GM23338 (cell line): ENCODE results near the gene PXDN. TPM values are rescaled to one million over a fixed set of nuclear protein-coding genes. Genes with fewer than 3 reads are reported as not detected.

Experiments
- ATAC-seq: fragments of 200-7000 bp; cut with Tn5 transposase; 3 replicates; pipeline ENCODE4 v1.9.1; 2020
- DNase-seq: peaks from one replicate; pipeline ENCODE4 v3.0.0-alpha.2; 2015; ENCODE audit warnings: low spot score
- H2AFZ ChIP-seq: fragments of 200-600 bp; sonication (generic); 2 replicates; pipeline ENCODE4 v1.8.0; 2016; ENCODE audit warnings: antibody characterized with exemption, mild to moderate bottlenecking, moderate library complexity
- H3F3A ChIP-seq: fragments of 200-600 bp; sonication (generic); replicated peaks from 2 replicates; pipeline ENCODE4 v1.8.0; 2017; ENCODE audit warnings: antibody characterized with exemption, mixed run types, low read depth
- H3K27ac ChIP-seq: fragments of 200-600 bp; sonication (generic); 2 replicates; pipeline ENCODE4 v1.6.1; 2016; ENCODE audit warnings: low read depth
- H3K27me3 ChIP-seq: fragments of 200-600 bp; sonication (generic); 2 replicates; pipeline ENCODE4 v1.8.0; 2016; ENCODE audit warnings: mild to moderate bottlenecking, mixed run types, moderate library complexity; ENCODE audit not compliant: insufficient read depth
- H3K36me3 ChIP-seq: fragments of 200-600 bp; sonication (generic); 2 replicates; pipeline ENCODE4 v1.8.0; 2016; ENCODE audit warnings: mild to moderate bottlenecking; ENCODE audit not compliant: insufficient read depth
- H3K4me1 ChIP-seq: fragments of 200-600 bp; sonication (generic); 2 replicates; pipeline ENCODE4 v1.8.0; 2016; ENCODE audit warnings: mild to moderate bottlenecking, moderate library complexity; ENCODE audit not compliant: insufficient read depth
- H3K4me2 ChIP-seq: fragments of 200-600 bp; sonication (generic); 2 replicates; pipeline ENCODE4 v1.7.1; 2017; ENCODE audit warnings: mixed run types
- H3K4me3 ChIP-seq: fragments of 200-600 bp; sonication (generic); 2 replicates; pipeline ENCODE4 v1.6.1; 2016; ENCODE audit warnings: mixed run types
- H3K79me2 ChIP-seq: fragments of 200-600 bp; sonication (generic); replicated peaks from 2 replicates; pipeline ENCODE4 v1.8.0; 2017; ENCODE audit warnings: mild to moderate bottlenecking; ENCODE audit not compliant: insufficient read depth
- H3K9me2 ChIP-seq: fragments of 200-600 bp; sonication (generic); 2 replicates; pipeline ENCODE4 v1.8.0; 2017; ENCODE audit not compliant: insufficient read depth
- H4K20me1 ChIP-seq: fragments of 200-600 bp; sonication (generic); replicated peaks from 2 replicates; pipeline ENCODE4 v1.8.0; 2017; ENCODE audit warnings: mild to moderate bottlenecking; ENCODE audit not compliant: insufficient read depth
- H3K27ac Mint-ChIP-seq: 2 replicates; pipeline ENCODE4 v1.8.0; 2020; ENCODE audit warnings: inconsistent platforms, mild to moderate bottlenecking, moderate library complexity, mixed read lengths
- H3K27me3 Mint-ChIP-seq: 3 replicates; pipeline ENCODE4 v1.8.0; 2022; ENCODE audit warnings: low read depth, mild to moderate bottlenecking, moderate library complexity, mixed read lengths, inconsistent platforms; ENCODE audit not compliant: insufficient read depth, poor library complexity
- H3K36me3 Mint-ChIP-seq: 3 replicates; pipeline ENCODE4 v1.8.0; 2021; ENCODE audit warnings: low read depth, mild to moderate bottlenecking, inconsistent platforms, moderate library complexity, mixed read lengths
- H3K4me1 Mint-ChIP-seq: 3 replicates; pipeline ENCODE4 v1.8.0; 2020; ENCODE audit warnings: mild to moderate bottlenecking, inconsistent platforms, mixed read lengths
- H3K4me3 Mint-ChIP-seq: 3 replicates; pipeline ENCODE4 v1.8.0; 2021; ENCODE audit warnings: moderate library complexity, mild to moderate bottlenecking, inconsistent platforms, mixed read lengths
- H3K9me3 Mint-ChIP-seq: 3 replicates; pipeline ENCODE4 v1.8.0; 2020; ENCODE audit warnings: moderate library complexity, mild to moderate bottlenecking, inconsistent platforms, mixed read lengths
- CREB1 ChIP-seq: fragments of 250-450 bp; sonication (Bioruptor Pico); IDR thresholded peaks from 2 replicates; pipeline ENCODE4 v1.5.0; 2020; ENCODE audit warnings: low read depth, mild to moderate bottlenecking, moderate library complexity
- EZH2 ChIP-seq: fragments of 200-600 bp; sonication (generic); IDR thresholded peaks from one replicate; pipeline ENCODE4 v1.8.0; 2017; ENCODE audit warnings: antibody characterized with exemption, mild to moderate bottlenecking, low read depth; ENCODE audit not compliant: unreplicated experiment
- EZH2phosphoT487 ChIP-seq: fragments of 200-600 bp; sonication (generic); IDR thresholded peaks from one replicate; pipeline ENCODE4 v1.8.1; 2018; ENCODE audit warnings: antibody characterized with exemption; ENCODE audit not compliant: unreplicated experiment
- JUNB ChIP-seq: IDR thresholded peaks from one replicate; pipeline ENCODE4 v1.6.1; 2016; ENCODE audit warnings: antibody characterized with exemption; ENCODE audit not compliant: unreplicated experiment
- NANOG ChIP-seq: IDR thresholded peaks from 2 replicates; pipeline ENCODE4 v1.6.1; 2016; ENCODE audit warnings: antibody characterized with exemption, borderline replicate concordance
- POLR2AphosphoS5 ChIP-seq: IDR thresholded peaks from 2 replicates; pipeline ENCODE4 v1.6.1; 2016; ENCODE audit warnings: antibody characterized with exemption, low read depth
- STAT1 ChIP-seq: IDR thresholded peaks from one replicate; pipeline ENCODE4 v1.6.1; 2016; ENCODE audit warnings: antibody characterized with exemption; ENCODE audit not compliant: unreplicated experiment
- ZNF114 ChIP-seq: fragments of 250-450 bp; sonication (Bioruptor Pico); IDR thresholded peaks from 2 replicates; pipeline ENCODE4 v1.5.0; 2020; ENCODE audit warnings: mild to moderate bottlenecking, moderate library complexity
- ZNF331 ChIP-seq: fragments of 250-450 bp; sonication (Bioruptor Pico); IDR thresholded peaks from 2 replicates; pipeline ENCODE4 v1.5.0; 2020; ENCODE audit warnings: low read depth, mild to moderate bottlenecking, moderate library complexity
- polyA plus RNA-seq: library from polyadenylated mRNA; unstranded; fragments of >200 nt; fragmentation: Nextera tagmentation; extraction: Ambion mirVana; gene quantifications from 2 replicates; pipeline ENCODE4 v1.2.1, GENCODE V29; 2016
- total RNA-seq: library from RNA; depleted of rRNA; stranded (reverse); fragments of >200 nt; shearing (Covaris generic); gene quantifications from 2 replicates; pipeline ENCODE4 v1.2.3, GENCODE V29; 2014
- TF ChIP-seq, protein P1 (sequence below): IDR thresholded peaks from one replicate; pipeline ENCODE4 v1.6.1; 2018; ENCODE audit warnings: antibody characterized with exemption; ENCODE audit not compliant: unreplicated experiment
- TF ChIP-seq, protein P2 (sequence below), 2 experiments: fragments of 200-600 bp in 1 of 2; sonication (generic) in 1 of 2; conservative IDR thresholded peaks; 2 replicates each; pipeline versions ENCODE4 v1.5.1 to v1.6.1; 2016 to 2017; ENCODE audit warnings: antibody characterized with exemption in 2 of 2, low read depth in 2 of 2, mild to moderate bottlenecking in 2 of 2, moderate library complexity in 1 of 2
- TF ChIP-seq, protein P3 (sequence below): fragments of 250-450 bp; sonication (Bioruptor Pico); IDR thresholded peaks from 2 replicates; pipeline ENCODE4 v1.5.0; 2020; ENCODE audit warnings: mild to moderate bottlenecking, moderate library complexity
- TF ChIP-seq, protein P4 (sequence below): IDR thresholded peaks from 2 replicates; pipeline ENCODE4 v1.6.1; 2016; ENCODE audit warnings: antibody characterized with exemption

The PXDN gene
- total and polyA plus RNA-seq, 2 experiments from 2014 or later: 42.2 to 225 TPM

- H3K36me3 Mint-ChIP-seq: peaks cover 23% of the 10 kb centered on the region
- peaks cover 25% of the 10 kb centered on the region for H3K4me1 Mint-ChIP-seq
- H3K79me2 ChIP-seq: peaks cover 27% of the 10 kb centered on the region
- H3K27me3 Mint-ChIP-seq: peaks cover 26% of the 10 kb centered on the region
- no peak overlapping the region for H3K27ac Mint-ChIP-seq
- no peaks in the 10 kb centered on the region for H3K9me2 ChIP-seq
- peaks cover 3% of the 10 kb centered on the region for H3K9me3 Mint-ChIP-seq
- ATAC-seq (no peak), DNase-seq (no peak)
- H3K4me1 ChIP-seq: peaks cover 26% of the 10 kb centered on the region
- peak overlapping the region; percentile 83 for H3K4me3 Mint-ChIP-seq
- peak overlapping the region; percentile 93 for H3K4me2 ChIP-seq
- H2AFZ ChIP-seq: 0 out of 2 replicates have a peak overlapping the region, but pooled peaks have one; percentile 86
- no peaks in the 10 kb centered on the region for H3K36me3 ChIP-seq
- 0 out of 2 replicates have a peak, but pooled peaks cover 5% of the 10 kb centered on the region for H4K20me1 ChIP-seq
- H3K27me3 ChIP-seq: peaks cover 43% of the 10 kb centered on the region
- H3K27ac ChIP-seq: no peak overlapping the region
- H3K4me3 ChIP-seq: peak overlapping the region; percentile 94
- no peaks in the 10 kb centered on the region for H3F3A ChIP-seq
- TF ChIP-seq ZNF114: no peak
- TF ChIP-seq, protein P1, sequence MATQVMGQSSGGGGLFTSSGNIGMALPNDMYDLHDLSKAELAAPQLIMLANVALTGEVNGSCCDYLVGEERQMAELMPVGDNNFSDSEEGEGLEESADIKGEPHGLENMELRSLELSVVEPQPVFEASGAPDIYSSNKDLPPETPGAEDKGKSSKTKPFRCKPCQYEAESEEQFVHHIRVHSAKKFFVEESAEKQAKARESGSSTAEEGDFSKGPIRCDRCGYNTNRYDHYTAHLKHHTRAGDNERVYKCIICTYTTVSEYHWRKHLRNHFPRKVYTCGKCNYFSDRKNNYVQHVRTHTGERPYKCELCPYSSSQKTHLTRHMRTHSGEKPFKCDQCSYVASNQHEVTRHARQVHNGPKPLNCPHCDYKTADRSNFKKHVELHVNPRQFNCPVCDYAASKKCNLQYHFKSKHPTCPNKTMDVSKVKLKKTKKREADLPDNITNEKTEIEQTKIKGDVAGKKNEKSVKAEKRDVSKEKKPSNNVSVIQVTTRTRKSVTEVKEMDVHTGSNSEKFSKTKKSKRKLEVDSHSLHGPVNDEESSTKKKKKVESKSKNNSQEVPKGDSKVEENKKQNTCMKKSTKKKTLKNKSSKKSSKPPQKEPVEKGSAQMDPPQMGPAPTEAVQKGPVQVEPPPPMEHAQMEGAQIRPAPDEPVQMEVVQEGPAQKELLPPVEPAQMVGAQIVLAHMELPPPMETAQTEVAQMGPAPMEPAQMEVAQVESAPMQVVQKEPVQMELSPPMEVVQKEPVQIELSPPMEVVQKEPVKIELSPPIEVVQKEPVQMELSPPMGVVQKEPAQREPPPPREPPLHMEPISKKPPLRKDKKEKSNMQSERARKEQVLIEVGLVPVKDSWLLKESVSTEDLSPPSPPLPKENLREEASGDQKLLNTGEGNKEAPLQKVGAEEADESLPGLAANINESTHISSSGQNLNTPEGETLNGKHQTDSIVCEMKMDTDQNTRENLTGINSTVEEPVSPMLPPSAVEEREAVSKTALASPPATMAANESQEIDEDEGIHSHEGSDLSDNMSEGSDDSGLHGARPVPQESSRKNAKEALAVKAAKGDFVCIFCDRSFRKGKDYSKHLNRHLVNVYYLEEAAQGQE: no peak
- TF ChIP-seq POLR2AphosphoS5: no peak
- TF ChIP-seq JUNB: no peak
- TF ChIP-seq ZNF331: no peak
- TF ChIP-seq, protein P2, sequence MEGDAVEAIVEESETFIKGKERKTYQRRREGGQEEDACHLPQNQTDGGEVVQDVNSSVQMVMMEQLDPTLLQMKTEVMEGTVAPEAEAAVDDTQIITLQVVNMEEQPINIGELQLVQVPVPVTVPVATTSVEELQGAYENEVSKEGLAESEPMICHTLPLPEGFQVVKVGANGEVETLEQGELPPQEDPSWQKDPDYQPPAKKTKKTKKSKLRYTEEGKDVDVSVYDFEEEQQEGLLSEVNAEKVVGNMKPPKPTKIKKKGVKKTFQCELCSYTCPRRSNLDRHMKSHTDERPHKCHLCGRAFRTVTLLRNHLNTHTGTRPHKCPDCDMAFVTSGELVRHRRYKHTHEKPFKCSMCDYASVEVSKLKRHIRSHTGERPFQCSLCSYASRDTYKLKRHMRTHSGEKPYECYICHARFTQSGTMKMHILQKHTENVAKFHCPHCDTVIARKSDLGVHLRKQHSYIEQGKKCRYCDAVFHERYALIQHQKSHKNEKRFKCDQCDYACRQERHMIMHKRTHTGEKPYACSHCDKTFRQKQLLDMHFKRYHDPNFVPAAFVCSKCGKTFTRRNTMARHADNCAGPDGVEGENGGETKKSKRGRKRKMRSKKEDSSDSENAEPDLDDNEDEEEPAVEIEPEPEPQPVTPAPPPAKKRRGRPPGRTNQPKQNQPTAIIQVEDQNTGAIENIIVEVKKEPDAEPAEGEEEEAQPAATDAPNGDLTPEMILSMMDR (conservative IDR thresholded peaks at IDR 0.05; ENCODE audit: low read depth in 2 of 2): no peak
- TF ChIP-seq EZH2: no peak
- TF ChIP-seq, protein P3, sequence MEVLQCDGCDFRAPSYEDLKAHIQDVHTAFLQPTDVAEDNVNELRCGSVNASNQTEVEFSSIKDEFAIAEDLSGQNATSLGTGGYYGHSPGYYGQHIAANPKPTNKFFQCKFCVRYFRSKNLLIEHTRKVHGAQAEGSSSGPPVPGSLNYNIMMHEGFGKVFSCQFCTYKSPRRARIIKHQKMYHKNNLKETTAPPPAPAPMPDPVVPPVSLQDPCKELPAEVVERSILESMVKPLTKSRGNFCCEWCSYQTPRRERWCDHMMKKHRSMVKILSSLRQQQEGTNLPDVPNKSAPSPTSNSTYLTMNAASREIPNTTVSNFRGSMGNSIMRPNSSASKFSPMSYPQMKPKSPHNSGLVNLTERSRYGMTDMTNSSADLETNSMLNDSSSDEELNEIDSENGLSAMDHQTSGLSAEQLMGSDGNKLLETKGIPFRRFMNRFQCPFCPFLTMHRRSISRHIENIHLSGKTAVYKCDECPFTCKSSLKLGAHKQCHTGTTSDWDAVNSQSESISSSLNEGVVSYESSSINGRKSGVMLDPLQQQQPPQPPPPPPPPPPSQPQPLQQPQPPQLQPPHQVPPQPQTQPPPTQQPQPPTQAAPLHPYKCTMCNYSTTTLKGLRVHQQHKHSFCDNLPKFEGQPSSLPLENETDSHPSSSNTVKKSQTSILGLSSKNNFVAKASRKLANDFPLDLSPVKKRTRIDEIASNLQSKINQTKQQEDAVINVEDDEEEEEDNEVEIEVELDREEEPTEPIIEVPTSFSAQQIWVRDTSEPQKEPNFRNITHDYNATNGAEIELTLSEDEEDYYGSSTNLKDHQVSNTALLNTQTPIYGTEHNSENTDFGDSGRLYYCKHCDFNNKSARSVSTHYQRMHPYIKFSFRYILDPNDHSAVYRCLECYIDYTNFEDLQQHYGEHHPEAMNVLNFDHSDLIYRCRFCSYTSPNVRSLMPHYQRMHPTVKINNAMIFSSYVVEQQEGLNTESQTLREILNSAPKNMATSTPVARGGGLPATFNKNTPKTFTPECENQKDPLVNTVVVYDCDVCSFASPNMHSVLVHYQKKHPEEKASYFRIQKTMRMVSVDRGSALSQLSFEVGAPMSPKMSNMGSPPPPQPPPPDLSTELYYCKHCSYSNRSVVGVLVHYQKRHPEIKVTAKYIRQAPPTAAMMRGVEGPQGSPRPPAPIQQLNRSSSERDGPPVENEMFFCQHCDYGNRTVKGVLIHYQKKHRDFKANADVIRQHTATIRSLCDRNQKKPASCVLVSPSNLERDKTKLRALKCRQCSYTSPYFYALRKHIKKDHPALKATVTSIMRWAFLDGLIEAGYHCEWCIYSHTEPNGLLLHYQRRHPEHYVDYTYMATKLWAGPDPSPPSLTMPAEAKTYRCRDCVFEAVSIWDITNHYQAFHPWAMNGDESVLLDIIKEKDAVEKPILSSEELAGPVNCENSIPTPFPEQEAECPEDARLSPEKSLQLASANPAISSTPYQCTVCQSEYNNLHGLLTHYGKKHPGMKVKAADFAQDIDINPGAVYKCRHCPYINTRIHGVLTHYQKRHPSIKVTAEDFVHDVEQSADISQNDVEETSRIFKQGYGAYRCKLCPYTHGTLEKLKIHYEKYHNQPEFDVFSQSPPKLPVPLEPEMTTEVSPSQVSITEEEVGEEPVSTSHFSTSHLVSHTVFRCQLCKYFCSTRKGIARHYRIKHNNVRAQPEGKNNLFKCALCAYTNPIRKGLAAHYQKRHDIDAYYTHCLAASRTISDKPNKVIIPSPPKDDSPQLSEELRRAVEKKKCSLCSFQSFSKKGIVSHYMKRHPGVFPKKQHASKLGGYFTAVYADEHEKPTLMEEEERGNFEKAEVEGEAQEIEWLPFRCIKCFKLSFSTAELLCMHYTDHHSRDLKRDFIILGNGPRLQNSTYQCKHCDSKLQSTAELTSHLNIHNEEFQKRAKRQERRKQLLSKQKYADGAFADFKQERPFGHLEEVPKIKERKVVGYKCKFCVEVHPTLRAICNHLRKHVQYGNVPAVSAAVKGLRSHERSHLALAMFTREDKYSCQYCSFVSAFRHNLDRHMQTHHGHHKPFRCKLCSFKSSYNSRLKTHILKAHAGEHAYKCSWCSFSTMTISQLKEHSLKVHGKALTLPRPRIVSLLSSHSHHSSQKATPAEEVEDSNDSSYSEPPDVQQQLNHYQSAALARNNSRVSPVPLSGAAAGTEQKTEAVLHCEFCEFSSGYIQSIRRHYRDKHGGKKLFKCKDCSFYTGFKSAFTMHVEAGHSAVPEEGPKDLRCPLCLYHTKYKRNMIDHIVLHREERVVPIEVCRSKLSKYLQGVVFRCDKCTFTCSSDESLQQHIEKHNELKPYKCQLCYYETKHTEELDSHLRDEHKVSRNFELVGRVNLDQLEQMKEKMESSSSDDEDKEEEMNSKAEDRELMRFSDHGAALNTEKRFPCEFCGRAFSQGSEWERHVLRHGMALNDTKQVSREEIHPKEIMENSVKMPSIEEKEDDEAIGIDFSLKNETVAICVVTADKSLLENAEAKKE (CRISPR knock-in tag): no peak
- TF ChIP-seq EZH2phosphoT487: no peak
- TF ChIP-seq NANOG: no peak
- TF ChIP-seq CREB1 (CRISPR knock-in tag): no peak
- no peak for TF ChIP-seq STAT1
- TF ChIP-seq, protein P4, sequence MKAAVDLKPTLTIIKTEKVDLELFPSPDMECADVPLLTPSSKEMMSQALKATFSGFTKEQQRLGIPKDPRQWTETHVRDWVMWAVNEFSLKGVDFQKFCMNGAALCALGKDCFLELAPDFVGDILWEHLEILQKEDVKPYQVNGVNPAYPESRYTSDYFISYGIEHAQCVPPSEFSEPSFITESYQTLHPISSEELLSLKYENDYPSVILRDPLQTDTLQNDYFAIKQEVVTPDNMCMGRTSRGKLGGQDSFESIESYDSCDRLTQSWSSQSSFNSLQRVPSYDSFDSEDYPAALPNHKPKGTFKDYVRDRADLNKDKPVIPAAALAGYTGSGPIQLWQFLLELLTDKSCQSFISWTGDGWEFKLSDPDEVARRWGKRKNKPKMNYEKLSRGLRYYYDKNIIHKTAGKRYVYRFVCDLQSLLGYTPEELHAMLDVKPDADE: no peak
These were observed 1.1 kb upstream of the PXDN start for GRCh38 chr2:1745171-1746023.
